H9 (cell line): ENCODE results near the gene HYAL4. TPM values are rescaled to one million over a fixed set of nuclear protein-coding genes. Genes with fewer than 3 reads are reported as not detected.
"Not testable (repeated sequence)": the region's sequence is repeated elsewhere in the genome, so short reads cannot be mapped to it uniquely, and the experiment has no call there.

ENCODE experiments used
- DNase-seq: peaks from one replicate; pipeline ENCODE4 v3.0.0-alpha.2; 2017
- H2AFZ ChIP-seq: one replicate; pipeline ENCODE4 v1.6.1; 2013; ENCODE audit warnings: mild to moderate bottlenecking, low read length, control low read depth, moderate library complexity
- H2AK5ac ChIP-seq: 2 replicates; pipeline ENCODE4 v1.6.1; 2013; ENCODE audit warnings: low read length, control low read depth, mixed read lengths; ENCODE audit not compliant: insufficient read length
- H2BK120ac ChIP-seq: one replicate; pipeline ENCODE4 v1.6.1; 2013; ENCODE audit warnings: low read depth, mild to moderate bottlenecking, low read length, control low read depth, inconsistent platforms; ENCODE audit not compliant: poor library complexity, severe bottlenecking
- H2BK12ac ChIP-seq: 2 replicates; pipeline ENCODE4 v1.6.1; 2013; ENCODE audit warnings: low read length, control low read depth, mixed read lengths, low read depth; ENCODE audit not compliant: insufficient read length
- H2BK15ac ChIP-seq: 2 replicates; pipeline ENCODE4 v1.6.1; 2013; ENCODE audit warnings: low read depth, low read length, control low read depth
- H2BK20ac ChIP-seq: one replicate; pipeline ENCODE4 v1.6.1; 2013; ENCODE audit warnings: low read depth, mild to moderate bottlenecking, low read length, control low read depth, inconsistent platforms; ENCODE audit not compliant: poor library complexity, severe bottlenecking
- H2BK5ac ChIP-seq: 2 replicates; pipeline ENCODE4 v1.6.1; 2013; ENCODE audit warnings: low read length, control low read depth, mixed read lengths; ENCODE audit not compliant: insufficient read length
- H3K14ac ChIP-seq: 2 replicates; pipeline ENCODE4 v1.6.1; 2013; ENCODE audit warnings: low read length, control low read depth; ENCODE audit not compliant: insufficient read depth
- H3K18ac ChIP-seq: 2 replicates; pipeline ENCODE4 v1.6.1; 2013; ENCODE audit warnings: low read depth, mild to moderate bottlenecking, mixed read lengths, low read length, control low read depth; ENCODE audit not compliant: insufficient read length
- H3K23ac ChIP-seq: 2 replicates; pipeline ENCODE4 v1.6.1; 2013; ENCODE audit warnings: low read length, control low read depth, mixed read lengths, low read depth; ENCODE audit not compliant: insufficient read length
- H3K23me2 ChIP-seq: 2 replicates; pipeline ENCODE4 v1.6.1; 2013; ENCODE audit warnings: low read depth, mild to moderate bottlenecking, mixed read lengths, low read length, control low read depth; ENCODE audit not compliant: insufficient read length, poor library complexity, severe bottlenecking
- H3K27ac ChIP-seq: 2 replicates; pipeline ENCODE4 v1.5.1; 2013; ENCODE audit warnings: low read length, control low read depth, mixed read lengths, low read depth; ENCODE audit not compliant: insufficient read length
- H3K27me3 ChIP-seq: 2 replicates; pipeline ENCODE4 v1.6.1; 2013; ENCODE audit warnings: low read length, control low read depth, inconsistent platforms; ENCODE audit not compliant: insufficient read depth
- H3K4ac ChIP-seq: 2 replicates; pipeline ENCODE4 v1.6.1; 2013; ENCODE audit warnings: low read depth, mild to moderate bottlenecking, control low read depth, inconsistent platforms, low read length, moderate library complexity
- H3K4me1 ChIP-seq: 2 replicates; pipeline ENCODE4 v1.6.1; 2013; ENCODE audit warnings: low read length, control low read depth, inconsistent platforms; ENCODE audit not compliant: insufficient read depth
- H3K4me2 ChIP-seq: 2 replicates; pipeline ENCODE4 v1.6.1; 2013; ENCODE audit warnings: low read length, control low read depth, mixed read lengths; ENCODE audit not compliant: insufficient read length, insufficient read depth
- H3K56ac ChIP-seq: 2 replicates; pipeline ENCODE4 v1.6.1; 2013; ENCODE audit warnings: low read depth, mild to moderate bottlenecking, mixed read lengths, low read length, control low read depth; ENCODE audit not compliant: insufficient read length
- H3K79me1 ChIP-seq: 2 replicates; pipeline ENCODE4 v1.6.1; 2013; ENCODE audit warnings: low read depth, mild to moderate bottlenecking, moderate library complexity, low read length, control low read depth, inconsistent platforms; ENCODE audit not compliant: insufficient read depth, poor library complexity, severe bottlenecking
- H3K79me2 ChIP-seq: 2 replicates; pipeline ENCODE4 v1.6.1; 2013; ENCODE audit warnings: low read length, control low read depth, inconsistent platforms; ENCODE audit not compliant: insufficient read depth
- H3K9ac ChIP-seq: 2 replicates; pipeline ENCODE4 v1.6.1; 2013; ENCODE audit warnings: low read length, control low read depth, mixed read lengths; ENCODE audit not compliant: insufficient read length; ENCODE audit errors: extremely low read depth
- H3K9me3 ChIP-seq: one replicate; pipeline ENCODE4 v1.6.1; 2013; ENCODE audit warnings: low read depth, low read length, inconsistent platforms; ENCODE audit not compliant: control insufficient read depth
- H3T11ph ChIP-seq: one replicate; pipeline ENCODE4 v1.6.1; 2013; ENCODE audit warnings: mild to moderate bottlenecking, low read length, control low read depth, inconsistent platforms
- H4K20me1 ChIP-seq: one replicate; pipeline ENCODE4 v1.6.1; 2013; ENCODE audit not compliant: control insufficient read depth, insufficient read length, insufficient read depth
- H4K5ac ChIP-seq: 2 replicates; pipeline ENCODE4 v1.6.1; 2013; ENCODE audit warnings: low read depth, mild to moderate bottlenecking, mixed read lengths, low read length, control low read depth; ENCODE audit not compliant: insufficient read length
- H4K8ac ChIP-seq: replicated peaks from 2 replicates; pipeline ENCODE4 v1.6.1; 2013; ENCODE audit warnings: low read length, control low read depth, mixed read lengths, low read depth; ENCODE audit not compliant: insufficient read length
- H4K91ac ChIP-seq: 2 replicates; pipeline ENCODE4 v1.6.1; 2013; ENCODE audit warnings: low read depth, mild to moderate bottlenecking, moderate library complexity, mixed read lengths, low read length, control low read depth; ENCODE audit not compliant: insufficient read length
- H3K27ac Mint-ChIP-seq, 3 experiments: 2 replicates in 2 of 3; 3 replicates in 1 of 3; pipeline ENCODE4 v1.8.0; 2020 to 2021; ENCODE audit warnings: mixed read lengths in 3 of 3, mild to moderate bottlenecking in 1 of 3, moderate library complexity in 1 of 3
- H3K27me3 Mint-ChIP-seq: 2 replicates; pipeline ENCODE4 v1.8.0; 2021; ENCODE audit warnings: low read depth, mild to moderate bottlenecking, moderate library complexity, mixed read lengths
- H3K36me3 Mint-ChIP-seq, 3 experiments: 2 replicates in 2 of 3; 3 replicates in 1 of 3; pipeline ENCODE4 v1.8.0; 2020 to 2021; ENCODE audit warnings: low read depth in 3 of 3, mixed read lengths in 3 of 3; ENCODE audit not compliant: insufficient read depth in 1 of 3
- H3K4me1 Mint-ChIP-seq, 2 experiments: 2 replicates each; pipeline ENCODE4 v1.8.0; 2020; ENCODE audit warnings: mixed read lengths in 2 of 2
- H3K4me3 Mint-ChIP-seq, 2 experiments: 2 replicates in 1 of 2; 3 replicates in 1 of 2; pipeline ENCODE4 v1.8.0; 2020 to 2021; ENCODE audit warnings: mild to moderate bottlenecking in 2 of 2, mixed read lengths in 2 of 2, moderate library complexity in 1 of 2
- H3K9me3 Mint-ChIP-seq, 2 experiments: 2 replicates in 1 of 2; 3 replicates in 1 of 2; pipeline ENCODE4 v1.8.0; 2020; ENCODE audit warnings: mild to moderate bottlenecking in 2 of 2, mixed read lengths in 2 of 2, moderate library complexity in 1 of 2
- WGBS: extraction: QIAGEN DNeasy Blood & Tissue Kit; methylation state at CpG from one replicate; pipeline ENCODE4 v1.1.7; 2013; ENCODE audit warnings: missing lambda C conversion rate, low lambda C conversion rate, mixed read lengths; ENCODE audit not compliant: insufficient read length; ENCODE audit errors: extremely low coverage; 5-methylcytosine and 5-hydroxymethylcytosine counted together
- total RNA-seq: library from RNA; stranded (reverse); gene quantifications from 2 replicates; pipeline ENCODE4 v1.2.1, GENCODE V29; 2021
- TF ChIP-seq, protein P1 (sequence below): fragments of 200-600 bp; sonication (generic); conservative IDR thresholded peaks from 3 replicates; pipeline ENCODE4 v1.8.0; 2021; ENCODE audit warnings: antibody characterized with exemption, mild to moderate bottlenecking

The HYAL4 gene
- total RNA-seq, 1 experiment from 2014 or later: not detected

GRCh38 chr7:123888192-123888591 lies 43.2 kb downstream of the HYAL4 start:
- Histone ChIP-seq H3K23ac (no peak overlapping the region), H3K56ac (no peak overlapping the region), H4K8ac (no peak overlapping the region), H2BK15ac (no peak overlapping the region), H2AFZ (no peak overlapping the region), H3K18ac (no peak overlapping the region), H3K23me2 (no peaks in the 10 kb centered on the region), H2BK120ac (no peak overlapping the region), H3K79me1 (no peaks in the 10 kb centered on the region), H2BK20ac (no peak overlapping the region), H4K91ac (no peak overlapping the region), H4K5ac (no peak overlapping the region), H3K4ac (no peak overlapping the region), H3K4me2 (no peak overlapping the region), H3K79me2 (no peaks in the 10 kb centered on the region), H2BK12ac (no peak overlapping the region), H4K20me1 (no peaks in the 10 kb centered on the region), H3K27ac (no peak overlapping the region), H3K4me1 (no peaks in the 10 kb centered on the region), H3K9ac (no peak overlapping the region), H3K14ac (no peak overlapping the region), H3K9me3 (no peaks in the 10 kb centered on the region), H3K27me3 (no peaks in the 10 kb centered on the region), H2BK5ac (no peak overlapping the region), H3T11ph (no peak overlapping the region), H2AK5ac (no peak overlapping the region)
- Mint-ChIP-seq H3K27ac (no peak overlapping the region), H3K36me3 (peaks cover under 1 to 3% (median 2%) of the 10 kb centered on the region in 3 experiments; a peak in 2 of 7 replicates), H3K9me3 (peaks cover 2 to 6% of the 10 kb centered on the region in 2 experiments; a peak in 2 of 5 replicates), H3K27me3 (no peaks in the 10 kb centered on the region), H3K4me3 (no peak overlapping the region), H3K4me1 (no peaks in the 10 kb centered on the region)
- TF ChIP-seq, protein P1, sequence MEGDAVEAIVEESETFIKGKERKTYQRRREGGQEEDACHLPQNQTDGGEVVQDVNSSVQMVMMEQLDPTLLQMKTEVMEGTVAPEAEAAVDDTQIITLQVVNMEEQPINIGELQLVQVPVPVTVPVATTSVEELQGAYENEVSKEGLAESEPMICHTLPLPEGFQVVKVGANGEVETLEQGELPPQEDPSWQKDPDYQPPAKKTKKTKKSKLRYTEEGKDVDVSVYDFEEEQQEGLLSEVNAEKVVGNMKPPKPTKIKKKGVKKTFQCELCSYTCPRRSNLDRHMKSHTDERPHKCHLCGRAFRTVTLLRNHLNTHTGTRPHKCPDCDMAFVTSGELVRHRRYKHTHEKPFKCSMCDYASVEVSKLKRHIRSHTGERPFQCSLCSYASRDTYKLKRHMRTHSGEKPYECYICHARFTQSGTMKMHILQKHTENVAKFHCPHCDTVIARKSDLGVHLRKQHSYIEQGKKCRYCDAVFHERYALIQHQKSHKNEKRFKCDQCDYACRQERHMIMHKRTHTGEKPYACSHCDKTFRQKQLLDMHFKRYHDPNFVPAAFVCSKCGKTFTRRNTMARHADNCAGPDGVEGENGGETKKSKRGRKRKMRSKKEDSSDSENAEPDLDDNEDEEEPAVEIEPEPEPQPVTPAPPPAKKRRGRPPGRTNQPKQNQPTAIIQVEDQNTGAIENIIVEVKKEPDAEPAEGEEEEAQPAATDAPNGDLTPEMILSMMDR: no peak
- DNase-seq: no peak

DNA sequence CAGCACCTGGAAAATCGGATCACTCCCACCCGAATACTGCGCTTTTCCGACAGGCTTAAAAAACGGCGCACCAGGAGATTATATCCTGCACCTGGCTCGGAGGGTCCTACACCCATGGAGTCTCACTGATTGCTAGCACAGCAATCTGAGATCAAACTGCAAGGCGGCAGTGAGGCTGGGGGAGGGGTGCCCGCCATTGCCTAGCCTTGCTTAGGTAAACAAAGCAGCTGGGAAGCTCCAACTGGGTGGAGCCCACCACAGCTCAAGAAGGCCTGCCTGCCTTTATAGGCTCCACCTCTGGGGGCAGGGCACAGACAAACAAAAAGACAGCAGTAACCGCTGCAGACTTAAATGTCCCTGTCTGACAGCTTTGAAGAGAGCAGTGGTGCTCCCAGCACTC lies 49.8 kb downstream of the HYAL4 start:
- H2BK15ac ChIP-seq, DNase-seq, H2BK5ac ChIP-seq, H3K79me2 ChIP-seq, H4K20me1 ChIP-seq, H3K4ac ChIP-seq, H3T11ph ChIP-seq, H3K56ac ChIP-seq, H3K23ac ChIP-seq, H3K27me3 Mint-ChIP-seq, H2BK120ac ChIP-seq, H4K8ac ChIP-seq, H3K27ac Mint-ChIP-seq, H3K9ac ChIP-seq, H3K4me1 ChIP-seq, H3K4me3 Mint-ChIP-seq, H4K91ac ChIP-seq, H3K27me3 ChIP-seq, H2BK12ac ChIP-seq, H3K9me3 ChIP-seq, H3K23me2 ChIP-seq, H2AFZ ChIP-seq, H3K14ac ChIP-seq, H3K27ac ChIP-seq, H4K5ac ChIP-seq, H3K18ac ChIP-seq, H3K79me1 ChIP-seq, H3K4me2 ChIP-seq, H2BK20ac ChIP-seq, H3K4me1 Mint-ChIP-seq, H2AK5ac ChIP-seq: not testable (repeated sequence)
- WGBS: no CpG with 5 or more reads among the region's 10 CpGs
- H3K36me3 Mint-ChIP-seq: peaks cover 9 to 32% (median 18%) of the 10 kb centered on the region in 3 experiments
- peaks cover 26 to 30% of the 10 kb centered on the region in 2 experiments for H3K9me3 Mint-ChIP-seq
